GM21360 (cell line): Measurements from ENCODE around the gene SRCAP.

Experiments
- ATAC-seq: cut with Tn5 transposase; IDR thresholded peaks from one replicate; pipeline ENCODE4 v1.9.1; 2021; ENCODE audit warnings: mild to moderate bottlenecking, moderate library complexity; ENCODE audit not compliant: unreplicated experiment

Gene SRCAP

GRCh38 chr16:30753596-30753995, 54.6 kb downstream of the SRCAP start:
- ATAC-seq = no peak

- ATAC-seq = no peak
Observed at GRCh38 chr16:30755955-30756780, 57.2 kb downstream of the SRCAP start.

- no peak for ATAC-seq
Observed at GRCh38 chr16:30756781-30757100, 57.8 kb downstream of the SRCAP start.

- ATAC-seq = no peak
Observed at GRCh38 chr16:30757316-30757715, 58.3 kb downstream of the SRCAP start.

- no peak for ATAC-seq
Observed at GRCh38 chr16:30758988-30759491, 60.1 kb downstream of the SRCAP start.

GRCh38 chr16:30760001-30760559, 61.1 kb downstream of the SRCAP start:
- no peak for ATAC-seq

GRCh38 chr16:30760577-30761426, 61.8 kb downstream of the SRCAP start:
- ATAC-seq = no peak

- peak; percentile 27 for ATAC-seq
Observed at GRCh38 chr16:30761427-30761927, 62.5 kb downstream of the SRCAP start.

GRCh38 chr16:30761928-30762902, 63.2 kb downstream of the SRCAP start, which contains the start of the genes CFAP119 and RNF40:
CFAP119 (minus strand) TSS chr16:30762062; CDS start chr16:30761748, 314 bp downstream.
RNF40 (plus strand) TSS chr16:30762322; CDS start chr16:30762546, 224 bp downstream.
- ATAC-seq = peak; percentile 63

- ATAC-seq = no peak
Observed at GRCh38 chr16:30762991-30763725, 64.2 kb downstream of the SRCAP start.

GRCh38 chr16:30764086-30764485, 65.1 kb downstream of the SRCAP start:
- no peak for ATAC-seq

GRCh38 chr16:30764816-30765465, 66.0 kb downstream of the SRCAP start:
- no peak for ATAC-seq

- ATAC-seq = no peak
Observed at GRCh38 chr16:30766206-30766932, 67.4 kb downstream of the SRCAP start.

- no peak for ATAC-seq
Observed at GRCh38 chr16:30766933-30767284, 67.9 kb downstream of the SRCAP start.

- no peak for ATAC-seq
Observed at GRCh38 chr16:30767767-30768465, 68.9 kb downstream of the SRCAP start.

GRCh38 chr16:30768583-30769181, 69.7 kb downstream of the SRCAP start:
- ATAC-seq = no peak

- no peak for ATAC-seq
Observed at GRCh38 chr16:30769379-30770089, 70.6 kb downstream of the SRCAP start.
